ENCODE measurements around the gene PRIM2. TPM values are rescaled to one million over a fixed set of nuclear protein-coding genes. Genes with fewer than 3 reads are reported as not detected.
"Not testable (repeated sequence)": the region's sequence is repeated elsewhere in the genome, so short reads cannot be mapped to it uniquely, and the experiment has no call there.

PRIM2 gene
- total RNA-seq, 1 experiment from 2014 or later, result 9.7 TPM

- no peak for DNase-seq (ENCODE audit: unreplicated experiment)
- Mint-ChIP-seq H3K4me3 (ENCODE audit: unreplicated experiment) (no peak overlapping the region), H3K4me1 (ENCODE audit: insufficient read depth, unreplicated experiment) (peaks cover 8% of the 10 kb centered on the region), H3K27me3 (ENCODE audit: insufficient read depth, unreplicated experiment) (no peaks in the 10 kb centered on the region), H3K27ac (ENCODE audit: low read depth, unreplicated experiment) (no peak overlapping the region), H3K36me3 (ENCODE audit: insufficient read depth, unreplicated experiment) (no peaks in the 10 kb centered on the region), H3K9me3 (ENCODE audit: unreplicated experiment) (no peaks in the 10 kb centered on the region)
- ChIA-PET POLR2A (no interaction called here), CTCF (no interaction called here)
- intact Hi-C loops (cut with micrococcal nuclease), result no loop called here
- no TSS peak for BruUV-seq (replicated peaks)
- TF ChIP-seq CTCF (IDR thresholded peaks at IDR 0.05; ENCODE audit: unreplicated experiment), result no peak
These were observed 9.6 kb upstream of the PRIM2 start for GRCh38 chr6:57307850-57308249.

DNA sequence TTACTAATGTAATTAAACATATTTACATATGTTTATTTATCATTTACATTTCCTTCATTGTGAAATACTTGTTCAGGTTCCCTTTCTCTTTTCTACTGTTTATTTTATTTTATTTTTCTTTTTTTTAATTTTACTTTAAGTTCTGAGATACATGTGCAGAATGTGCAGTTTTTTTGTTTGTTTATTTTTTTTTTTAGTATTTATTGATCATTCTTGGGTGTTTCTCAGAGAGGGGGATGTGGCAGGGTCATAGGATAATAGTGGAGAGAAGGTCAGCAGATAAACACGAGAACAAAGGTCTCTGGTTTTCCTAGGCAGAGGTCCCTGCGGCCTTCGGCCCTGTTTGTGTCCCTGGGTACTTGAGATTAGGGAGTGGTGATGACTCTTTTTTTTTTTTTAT, 8.7 kb upstream of the PRIM2 start:
- H3K36me3 Mint-ChIP-seq (ENCODE audit: insufficient read depth, unreplicated experiment); H3K4me3 Mint-ChIP-seq (ENCODE audit: unreplicated experiment); intact Hi-C loops (cut with micrococcal nuclease); POLR2A ChIA-PET; BruUV-seq (replicated peaks); H3K9me3 Mint-ChIP-seq (ENCODE audit: unreplicated experiment); H3K27me3 Mint-ChIP-seq (ENCODE audit: insufficient read depth, unreplicated experiment); DNase-seq (ENCODE audit: unreplicated experiment); H3K27ac Mint-ChIP-seq (ENCODE audit: low read depth, unreplicated experiment); CTCF ChIA-PET: not testable (repeated sequence)
- peaks cover 17% of the 10 kb centered on the region for H3K4me1 Mint-ChIP-seq (ENCODE audit: insufficient read depth, unreplicated experiment)

- H3K4me3 Mint-ChIP-seq (ENCODE audit: unreplicated experiment); H3K36me3 Mint-ChIP-seq (ENCODE audit: insufficient read depth, unreplicated experiment); BruUV-seq (replicated peaks); H3K9me3 Mint-ChIP-seq (ENCODE audit: unreplicated experiment); H3K27me3 Mint-ChIP-seq (ENCODE audit: insufficient read depth, unreplicated experiment); H3K27ac Mint-ChIP-seq (ENCODE audit: low read depth, unreplicated experiment); DNase-seq (ENCODE audit: unreplicated experiment); CTCF ChIA-PET: not testable (repeated sequence)
- peaks cover 16% of the 10 kb centered on the region for H3K4me1 Mint-ChIP-seq (ENCODE audit: insufficient read depth, unreplicated experiment)
- intact Hi-C loops (cut with micrococcal nuclease), result loop anchor here (10.0 kb wide), 2 partner anchors 285 to 595 kb away; no protein-coding TSS in a partner anchor
- POLR2A ChIA-PET, result interaction anchor here (0.6 kb wide), 1 partner anchor 159 kb away, joined by 4 read pairs; no protein-coding TSS in a partner anchor
These were observed 7.2 kb upstream of the PRIM2 start for GRCh38 chr6:57310095-57310816.

GRCh38 chr6:57310817-57311157, 6.6 kb upstream of the PRIM2 start:
- H3K27ac Mint-ChIP-seq (ENCODE audit: low read depth, unreplicated experiment), result no peak overlapping the region
- ChIA-PET CTCF (no interaction called here), POLR2A (interaction anchor here (0.6 kb wide), 1 partner anchor 159 kb away, joined by 4 read pairs; no protein-coding TSS in a partner anchor)
- H3K36me3 Mint-ChIP-seq (ENCODE audit: insufficient read depth, unreplicated experiment), result no peaks in the 10 kb centered on the region
- no peaks in the 10 kb centered on the region for H3K27me3 Mint-ChIP-seq (ENCODE audit: insufficient read depth, unreplicated experiment)
- H3K4me1 Mint-ChIP-seq (ENCODE audit: insufficient read depth, unreplicated experiment), result peaks cover 16% of the 10 kb centered on the region
- intact Hi-C loops (cut with micrococcal nuclease), result loop anchor here (10.0 kb wide), 2 partner anchors 286 to 596 kb away; no protein-coding TSS in a partner anchor
- DNase-seq (ENCODE audit: unreplicated experiment), result no peak
- BruUV-seq (replicated peaks), result no TSS peak
- TF ChIP-seq CTCF (IDR thresholded peaks at IDR 0.05; ENCODE audit: unreplicated experiment), result no peak
- no peaks in the 10 kb centered on the region for H3K9me3 Mint-ChIP-seq (ENCODE audit: unreplicated experiment)
- no peak overlapping the region for H3K4me3 Mint-ChIP-seq (ENCODE audit: unreplicated experiment)

- H3K9me3 Mint-ChIP-seq (ENCODE audit: unreplicated experiment); H3K27me3 Mint-ChIP-seq (ENCODE audit: insufficient read depth, unreplicated experiment); H3K4me3 Mint-ChIP-seq (ENCODE audit: unreplicated experiment); H3K36me3 Mint-ChIP-seq (ENCODE audit: insufficient read depth, unreplicated experiment); BruUV-seq (replicated peaks); H3K27ac Mint-ChIP-seq (ENCODE audit: low read depth, unreplicated experiment); DNase-seq (ENCODE audit: unreplicated experiment); POLR2A ChIA-PET: not testable (repeated sequence)
- intact Hi-C loops (cut with micrococcal nuclease), result loop anchor here (10.0 kb wide), 2 partner anchors 287 to 597 kb away; no protein-coding TSS in a partner anchor
- peaks cover 16% of the 10 kb centered on the region for H3K4me1 Mint-ChIP-seq (ENCODE audit: insufficient read depth, unreplicated experiment)
- CTCF ChIA-PET, result interaction anchor here (0.8 kb wide), 1 partner anchor 31 kb away, joined by 3 read pairs; no protein-coding TSS in a partner anchor
These were observed 6.0 kb upstream of the PRIM2 start for GRCh38 chr6:57311300-57312003.
